LNCaP clone FGC (cell line): ENCODE results near the gene SMYD3.

Experiments
- DNase-seq: peaks from one replicate; pipeline ENCODE4 v3.0.0-alpha.2; 2011; ENCODE audit warnings: low read depth
- H3K4me3 ChIP-seq: 2 replicates; pipeline ENCODE4 v1.5.1; 2011; ENCODE audit warnings: mild to moderate bottlenecking, low read depth, low read length, control low read depth
- TF ChIP-seq, protein P1 (sequence below): IDR thresholded peaks from 2 replicates; pipeline ENCODE4 v1.5.1; 2012; ENCODE audit warnings: mild to moderate bottlenecking; ENCODE audit not compliant: control insufficient read depth, insufficient read depth; ENCODE audit errors: extremely low read depth

Gene SMYD3

GRCh38 chr1:246212013-246212412, 295.1 kb downstream of the SMYD3 start:
- TF ChIP-seq, protein P1, sequence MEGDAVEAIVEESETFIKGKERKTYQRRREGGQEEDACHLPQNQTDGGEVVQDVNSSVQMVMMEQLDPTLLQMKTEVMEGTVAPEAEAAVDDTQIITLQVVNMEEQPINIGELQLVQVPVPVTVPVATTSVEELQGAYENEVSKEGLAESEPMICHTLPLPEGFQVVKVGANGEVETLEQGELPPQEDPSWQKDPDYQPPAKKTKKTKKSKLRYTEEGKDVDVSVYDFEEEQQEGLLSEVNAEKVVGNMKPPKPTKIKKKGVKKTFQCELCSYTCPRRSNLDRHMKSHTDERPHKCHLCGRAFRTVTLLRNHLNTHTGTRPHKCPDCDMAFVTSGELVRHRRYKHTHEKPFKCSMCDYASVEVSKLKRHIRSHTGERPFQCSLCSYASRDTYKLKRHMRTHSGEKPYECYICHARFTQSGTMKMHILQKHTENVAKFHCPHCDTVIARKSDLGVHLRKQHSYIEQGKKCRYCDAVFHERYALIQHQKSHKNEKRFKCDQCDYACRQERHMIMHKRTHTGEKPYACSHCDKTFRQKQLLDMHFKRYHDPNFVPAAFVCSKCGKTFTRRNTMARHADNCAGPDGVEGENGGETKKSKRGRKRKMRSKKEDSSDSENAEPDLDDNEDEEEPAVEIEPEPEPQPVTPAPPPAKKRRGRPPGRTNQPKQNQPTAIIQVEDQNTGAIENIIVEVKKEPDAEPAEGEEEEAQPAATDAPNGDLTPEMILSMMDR: no peak
- H3K4me3 ChIP-seq: no peak overlapping the region
- DNase-seq: no peak

DNA sequence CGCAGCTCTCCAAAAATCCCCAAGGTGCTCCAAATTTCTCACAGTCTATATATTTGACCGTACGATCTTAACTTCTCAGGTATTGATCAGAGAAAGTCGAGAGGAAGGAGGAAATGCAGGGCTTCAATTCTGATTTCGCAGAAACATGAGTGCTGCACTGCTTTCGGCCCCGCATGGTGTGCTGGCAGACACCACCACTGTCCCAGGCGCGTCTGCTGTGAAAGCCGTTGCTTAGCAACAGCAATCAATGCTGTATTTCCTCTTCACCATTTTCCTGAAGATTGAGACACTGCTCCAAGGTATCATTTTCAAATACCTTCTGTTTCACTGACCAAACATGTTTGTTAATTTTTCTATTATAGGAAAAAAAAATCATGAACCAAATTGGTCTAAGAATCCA, 296.3 kb downstream of the SMYD3 start:
- no peak for DNase-seq
- no peak overlapping the region for H3K4me3 ChIP-seq
- TF ChIP-seq, protein P1: no peak

- TF ChIP-seq, protein P1: no peak
- DNase-seq: no peak
- no peak overlapping the region for H3K4me3 ChIP-seq
Measured at GRCh38 chr1:246208105-246208504, 299.0 kb downstream of the SMYD3 start.

GRCh38 chr1:246203180-246203579, 303.9 kb downstream of the SMYD3 start:
- TF ChIP-seq, protein P1: no peak
- no peak for DNase-seq
- H3K4me3 ChIP-seq: no peak overlapping the region

DNA sequence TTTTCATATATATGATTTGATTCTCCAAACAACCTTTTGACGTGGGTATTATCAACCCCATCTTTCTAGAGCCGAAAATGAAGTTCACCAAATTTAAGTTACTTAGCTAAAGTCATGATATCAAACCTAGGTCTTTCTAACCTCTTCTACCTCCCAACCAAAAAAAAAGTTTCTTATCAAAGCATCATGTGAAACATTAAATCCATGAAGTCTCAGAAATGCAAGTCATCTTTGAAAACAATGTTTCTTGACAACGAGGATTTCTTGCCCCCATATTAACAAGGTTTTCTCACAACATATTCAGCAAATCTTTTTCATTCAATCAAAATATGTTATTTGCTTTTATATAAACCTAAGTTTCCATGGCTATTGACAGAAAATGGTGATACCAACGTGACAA, 306.3 kb downstream of the SMYD3 start:
- H3K4me3 ChIP-seq: no peak overlapping the region
- no peak for DNase-seq
- TF ChIP-seq, protein P1: no peak

DNA sequence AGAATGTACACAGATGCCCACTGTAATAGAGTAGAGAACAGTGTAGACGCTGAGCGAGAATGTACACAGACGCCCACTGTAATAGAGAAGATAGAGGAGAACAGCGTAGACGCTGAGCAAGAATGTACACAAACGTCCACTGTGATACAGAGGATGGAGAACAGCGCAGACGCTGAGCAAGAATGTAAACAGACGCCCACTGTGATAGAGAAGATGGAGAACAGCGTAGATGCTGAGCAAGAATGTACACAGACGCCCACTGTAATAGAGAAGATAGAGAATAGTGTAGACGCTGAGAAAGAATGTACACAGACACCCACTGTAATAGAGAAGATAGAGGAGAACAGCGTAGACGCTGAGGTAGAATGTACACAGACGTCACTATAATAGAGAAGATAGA, 306.9 kb downstream of the SMYD3 start:
- H3K4me3 ChIP-seq: no peak overlapping the region
- TF ChIP-seq, protein P1: no peak
- no peak for DNase-seq

DNA sequence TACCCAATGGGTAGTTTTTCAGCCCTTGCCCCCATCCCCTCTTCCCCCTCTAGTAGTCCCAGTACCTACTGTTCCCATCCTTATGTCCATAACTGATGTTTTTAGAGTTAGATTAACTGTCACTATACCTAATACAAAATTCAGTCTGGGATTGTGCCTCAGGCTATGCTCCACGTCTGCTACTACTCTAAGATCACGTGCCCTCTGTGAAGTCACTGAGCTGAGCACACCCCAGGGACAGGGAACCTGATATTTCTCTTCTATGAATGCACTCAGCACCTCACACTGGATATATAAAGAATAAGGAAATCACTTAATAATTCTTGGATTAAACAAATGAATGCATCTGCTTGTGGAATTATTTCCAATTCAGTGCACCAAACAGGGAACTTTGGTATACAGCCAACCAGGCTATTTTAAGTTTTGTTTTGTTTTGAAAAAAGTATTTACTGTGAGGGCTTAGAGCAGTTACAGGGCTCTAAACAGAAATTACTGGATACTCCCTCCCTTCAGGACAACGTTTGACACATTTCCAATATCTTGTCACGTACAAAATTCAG, 307.9 kb downstream of the SMYD3 start:
- no peak overlapping the region for H3K4me3 ChIP-seq
- DNase-seq: no peak
- TF ChIP-seq, protein P1: no peak
